Activated T-cell treated with anti-CD3 and anti-CD28 coated beads for 48 hours (primary cell): Measurements from ENCODE around the gene PROX2.

Source experiments
- DNase-seq: peaks from one replicate; pipeline ENCODE4 v3.0.0-alpha.2; 2020; ENCODE audit warnings: low read depth

Gene PROX2

DNA sequence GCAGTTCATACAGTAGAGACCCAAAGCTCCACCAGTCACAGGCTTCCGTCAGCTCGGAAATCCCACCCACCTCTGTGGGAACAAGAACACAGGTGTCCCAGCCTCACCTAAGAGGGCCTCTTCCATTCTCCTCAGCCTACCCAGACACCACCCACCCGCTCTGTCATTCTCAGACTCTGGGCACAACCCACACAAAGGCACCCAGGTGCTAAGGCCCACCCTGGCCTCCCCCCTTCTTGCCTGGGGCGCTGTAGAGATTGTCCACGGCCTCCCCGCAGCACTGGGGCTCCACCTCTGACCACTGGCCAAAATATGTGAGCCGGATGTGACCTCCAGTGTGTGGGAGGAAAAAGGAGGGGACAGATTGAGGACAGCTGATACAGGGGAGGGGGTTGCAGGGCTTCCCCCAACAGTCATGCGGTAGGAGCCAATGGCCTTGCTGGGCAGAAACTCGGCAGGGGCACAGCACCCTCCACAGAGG, 33.0 kb upstream of the PROX2 start:
- DNase-seq, result no peak

DNA sequence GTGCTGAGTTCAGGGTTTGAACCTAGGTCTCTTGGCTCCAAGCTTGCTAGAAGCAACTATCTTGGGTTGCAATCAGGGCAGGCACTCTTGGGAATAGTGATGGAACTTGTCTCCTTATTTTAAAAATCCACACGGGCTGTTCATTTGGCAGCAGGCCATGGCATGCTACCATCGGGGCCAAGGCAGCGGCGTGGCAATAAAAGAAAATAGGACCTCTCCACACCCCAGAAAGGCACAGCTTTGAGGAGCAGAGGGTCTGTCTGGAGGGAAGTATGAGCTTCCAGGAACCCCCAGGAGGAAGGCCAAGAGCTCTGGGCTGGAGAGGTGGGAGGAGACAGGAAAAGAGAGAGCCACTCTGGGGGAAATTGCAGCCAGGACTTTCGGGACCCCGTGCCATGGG, 31.8 kb upstream of the PROX2 start:
- no peak for DNase-seq

DNA sequence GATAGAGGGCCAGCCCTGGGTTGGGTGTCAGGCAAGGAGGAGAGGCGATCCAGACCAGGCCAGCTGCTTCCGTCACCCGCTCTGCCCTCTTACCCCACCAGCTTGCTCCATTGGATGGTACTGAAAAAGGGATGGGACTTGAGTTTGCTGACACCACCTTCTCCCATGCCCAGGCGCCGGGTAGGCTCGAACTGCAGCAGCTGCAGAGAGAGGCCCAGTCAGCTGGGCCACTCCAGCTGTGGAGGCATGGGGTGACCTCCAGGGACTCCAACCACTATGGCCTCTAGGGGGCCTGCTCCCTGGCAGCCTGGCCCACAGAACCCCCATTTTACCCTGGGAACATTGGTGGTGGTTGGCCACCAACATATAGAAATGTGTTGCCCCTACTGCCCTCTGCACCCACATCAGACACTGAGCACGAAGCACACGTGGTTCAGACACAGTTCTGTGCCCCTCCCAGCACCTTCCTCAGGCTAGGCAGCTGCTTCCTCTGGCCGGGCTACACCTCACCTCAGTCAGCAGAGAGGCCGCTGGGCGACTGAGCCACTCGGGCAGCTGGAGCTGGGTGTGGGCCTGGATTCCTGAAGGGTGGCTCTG, 31.1 kb upstream of the PROX2 start:
- no peak for DNase-seq

DNA sequence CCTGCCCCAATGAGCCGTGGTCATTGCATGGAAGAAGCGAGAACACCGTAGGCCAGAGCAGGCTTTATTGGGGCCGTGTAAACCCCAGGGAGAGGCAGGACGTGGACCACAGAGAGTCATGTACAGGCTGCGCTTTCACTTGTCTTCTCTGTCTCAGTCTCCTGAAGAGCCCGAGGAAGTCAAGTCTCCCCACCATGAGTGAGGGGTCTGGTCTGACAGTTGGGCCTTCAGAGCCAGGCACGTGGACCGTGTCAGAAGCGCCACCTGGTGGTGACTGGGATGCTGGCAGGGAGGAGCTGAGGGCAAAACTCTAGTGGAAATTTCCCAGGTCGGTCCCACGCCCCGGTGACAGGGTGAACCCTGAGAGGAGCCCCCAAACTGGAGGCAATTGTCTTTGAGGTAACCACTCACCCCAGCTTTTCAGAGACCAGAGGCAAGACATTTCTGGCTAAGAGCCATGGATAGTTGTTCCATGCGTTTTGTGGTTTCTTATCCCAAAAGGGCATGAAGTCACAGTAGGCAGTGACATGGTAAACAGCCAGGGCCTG, 29.7 kb upstream of the PROX2 start:
- peak; percentile 69 for DNase-seq

DNA sequence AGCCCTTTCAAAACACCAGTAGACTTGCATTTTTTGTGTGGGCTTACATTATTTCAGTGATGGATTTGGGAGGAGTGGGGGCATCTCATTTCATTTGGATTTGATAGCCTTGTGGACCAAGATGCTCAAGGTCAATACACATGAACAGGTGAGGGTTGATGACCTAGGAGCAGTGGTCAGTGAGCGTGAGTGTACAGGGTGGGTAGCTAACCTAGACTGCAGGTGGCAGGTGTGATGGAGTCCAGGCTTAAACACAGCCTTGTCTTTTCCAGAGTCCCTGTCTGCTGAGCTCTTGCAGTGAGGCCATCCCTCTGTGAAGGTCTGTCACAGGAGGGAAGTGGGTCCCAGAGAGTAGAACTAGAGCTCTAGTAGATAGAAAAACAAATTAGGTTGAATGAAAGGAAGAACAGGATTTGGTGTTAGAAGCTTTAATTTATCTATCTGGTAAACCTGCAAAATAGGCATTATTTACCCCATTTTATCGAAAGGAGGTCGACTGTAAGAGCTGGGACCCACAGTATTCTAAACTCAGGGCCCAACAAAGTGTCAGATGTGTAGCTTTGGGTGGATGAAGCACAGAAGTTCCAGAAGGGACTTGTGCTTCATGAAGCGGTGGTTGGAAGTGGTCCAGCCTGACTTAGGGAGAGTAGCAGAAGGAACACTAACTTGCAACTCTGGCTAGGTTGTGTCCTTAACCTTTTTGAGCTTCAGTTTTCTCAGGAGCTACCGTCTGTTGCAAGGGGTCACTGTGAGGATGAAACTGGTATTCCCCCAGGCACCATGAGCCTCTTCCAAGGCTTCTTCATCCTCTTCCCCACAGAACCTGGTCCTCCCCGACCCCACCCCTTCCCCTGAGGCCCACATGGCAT, 28.9 kb upstream of the PROX2 start:
- no peak for DNase-seq

DNA sequence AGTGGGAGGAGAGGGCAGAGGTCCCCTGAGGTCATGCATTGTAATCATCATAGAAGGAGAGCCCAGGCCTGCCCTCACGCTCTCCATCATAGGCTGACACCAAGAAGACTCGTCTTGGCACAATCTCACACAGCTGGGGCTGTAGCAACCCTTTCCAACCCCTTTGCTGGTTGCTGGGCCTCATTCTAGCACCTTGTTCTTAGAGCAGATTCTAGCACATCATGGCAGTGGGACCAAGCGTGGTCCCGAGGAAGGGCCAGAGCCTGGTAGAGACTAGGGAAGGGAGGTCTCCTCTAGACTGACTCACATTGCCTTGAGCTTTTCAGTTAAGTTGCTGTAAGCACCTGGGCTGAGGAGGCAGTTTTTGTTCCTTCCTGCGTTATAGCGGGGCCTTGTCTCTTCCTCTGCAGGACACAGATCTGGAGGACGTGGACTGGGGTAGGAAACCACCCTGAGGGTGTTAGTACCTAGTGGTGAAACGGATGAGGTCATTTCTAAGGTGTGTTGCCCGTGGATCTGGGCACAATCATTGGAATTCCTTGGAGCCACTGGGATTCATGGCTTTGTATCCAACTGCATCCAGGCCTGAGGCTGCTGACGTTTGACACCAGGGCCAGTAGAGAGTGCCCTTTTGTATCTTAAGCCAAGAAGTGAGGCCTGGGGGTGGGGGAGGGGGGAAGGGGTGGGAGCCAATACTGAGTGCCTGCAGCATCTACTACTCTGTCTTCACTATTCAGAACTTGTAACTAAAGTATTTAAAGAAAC, 27.2 kb upstream of the PROX2 start:
- no peak for DNase-seq

DNA sequence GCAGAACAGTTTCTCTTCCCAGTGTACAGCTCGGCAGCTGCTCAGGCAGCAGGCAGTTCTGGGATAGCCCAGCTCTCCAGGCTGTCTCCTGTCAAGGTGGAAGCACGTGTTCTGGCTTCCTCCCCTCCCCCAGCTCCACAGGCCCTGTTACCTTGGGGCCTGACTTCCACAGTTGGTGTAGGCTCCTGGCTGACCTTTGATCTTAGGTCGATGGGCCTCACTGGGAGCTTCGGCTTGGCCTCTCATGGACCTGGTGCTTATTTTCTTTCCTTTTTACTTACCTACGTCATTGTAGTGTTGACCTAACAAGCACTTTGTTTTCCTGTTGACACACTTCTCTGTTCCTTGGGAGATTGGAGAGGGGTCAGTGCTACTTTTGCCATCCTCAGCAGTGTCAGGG, 22.7 kb upstream of the PROX2 start:
- DNase-seq, result no peak

DNA sequence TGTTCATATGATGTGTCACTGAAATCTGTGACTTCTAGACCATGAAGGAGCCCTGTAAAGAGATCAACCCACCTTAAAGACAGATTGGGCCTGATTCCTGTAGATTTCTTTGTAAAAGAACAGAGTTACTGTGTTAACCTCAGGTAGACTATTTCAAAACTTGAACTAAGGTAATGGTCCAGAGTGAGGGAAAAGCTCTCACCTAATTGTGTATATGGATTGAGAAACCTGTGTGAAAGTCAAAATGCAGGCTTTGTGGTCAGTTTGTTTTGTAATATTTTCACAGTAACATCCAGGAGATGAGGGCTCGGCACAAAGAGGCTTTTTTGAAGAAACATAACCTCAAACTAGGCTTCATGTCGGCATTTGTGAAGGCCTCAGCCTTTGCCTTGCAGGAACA, 22.1 kb upstream of the PROX2 start:
- DNase-seq, result no peak

DNA sequence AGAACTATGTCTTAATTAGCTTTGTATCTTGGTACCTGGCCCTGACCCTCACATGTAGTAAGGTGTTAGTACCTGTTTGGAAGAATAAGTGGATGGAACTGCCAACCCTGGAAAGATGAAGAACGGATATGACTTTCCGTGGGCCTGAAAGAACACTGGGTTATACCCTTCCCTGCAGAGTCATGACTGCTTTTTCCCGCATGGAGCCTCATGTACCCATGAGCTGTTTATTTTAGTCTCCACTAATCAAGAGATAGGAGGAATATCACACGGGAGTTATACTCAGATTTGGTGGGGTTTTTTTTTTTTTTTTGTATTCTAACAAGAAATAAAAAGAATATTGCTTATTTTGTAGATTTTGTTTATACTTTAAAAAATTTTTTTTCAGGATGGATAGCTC, 21.7 kb upstream of the PROX2 start:
- no peak for DNase-seq

DNA sequence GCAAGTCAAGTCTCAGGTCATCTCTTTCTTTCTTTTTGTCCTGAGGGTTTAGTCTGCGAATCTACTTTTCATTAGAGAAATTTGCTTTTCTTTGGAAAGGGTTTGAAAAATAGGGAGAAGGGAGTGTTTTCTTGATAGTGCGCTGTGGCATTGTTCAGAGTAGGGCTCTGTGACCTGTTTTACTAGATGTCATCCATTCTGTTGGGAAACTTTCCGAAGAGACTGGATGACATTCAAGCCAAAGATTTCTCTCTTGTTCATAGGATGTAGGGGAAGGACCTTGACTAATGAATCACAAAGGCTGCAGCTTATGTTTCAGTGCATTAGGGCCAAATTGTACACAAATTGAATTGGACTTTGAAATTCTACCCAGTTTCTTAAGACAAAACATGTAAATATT, 20.5 kb upstream of the PROX2 start:
- DNase-seq, result no peak

DNA sequence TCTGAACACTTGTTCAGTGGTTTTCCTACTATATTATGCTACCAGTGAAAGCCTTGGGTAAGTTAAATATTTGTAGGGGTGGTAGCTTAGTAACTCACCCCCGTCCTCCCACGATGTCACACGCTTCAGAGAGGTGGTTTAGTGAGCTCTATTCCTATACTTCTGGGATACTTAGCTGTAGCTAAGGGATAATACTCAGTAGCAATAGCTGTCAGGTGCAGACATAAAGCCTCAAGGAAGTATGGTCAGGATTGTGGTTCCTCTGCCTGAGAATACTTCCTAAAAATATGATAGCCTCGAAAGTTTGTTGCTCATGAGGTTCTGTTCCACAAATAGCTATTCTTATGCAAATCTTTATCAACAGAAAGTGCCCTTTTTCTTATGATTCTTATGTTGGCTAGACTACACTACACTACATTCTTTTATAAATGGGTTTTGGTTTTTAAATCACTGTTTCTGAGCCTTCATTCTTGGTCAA, 17.7 kb upstream of the PROX2 start:
- DNase-seq, result no peak

DNA sequence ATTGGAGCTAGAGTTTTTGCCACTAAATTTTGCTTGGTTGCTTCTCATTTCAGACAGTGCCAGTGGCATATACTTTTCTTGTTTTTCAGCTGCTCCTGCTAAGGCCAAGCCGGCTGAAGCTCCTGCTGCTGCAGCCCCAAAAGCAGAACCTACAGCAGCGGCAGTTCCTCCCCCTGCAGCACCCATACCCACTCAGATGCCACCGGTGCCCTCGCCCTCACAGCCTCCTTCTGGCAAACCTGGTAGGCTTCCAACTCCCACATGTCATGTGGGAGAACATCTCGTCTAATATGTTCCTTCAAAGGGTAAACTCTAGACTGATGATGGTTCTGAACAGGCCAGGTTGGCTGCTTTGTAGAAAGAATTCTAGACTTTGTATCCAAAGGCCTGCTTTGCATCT, 16.8 kb upstream of the PROX2 start:
- no peak for DNase-seq

DNA sequence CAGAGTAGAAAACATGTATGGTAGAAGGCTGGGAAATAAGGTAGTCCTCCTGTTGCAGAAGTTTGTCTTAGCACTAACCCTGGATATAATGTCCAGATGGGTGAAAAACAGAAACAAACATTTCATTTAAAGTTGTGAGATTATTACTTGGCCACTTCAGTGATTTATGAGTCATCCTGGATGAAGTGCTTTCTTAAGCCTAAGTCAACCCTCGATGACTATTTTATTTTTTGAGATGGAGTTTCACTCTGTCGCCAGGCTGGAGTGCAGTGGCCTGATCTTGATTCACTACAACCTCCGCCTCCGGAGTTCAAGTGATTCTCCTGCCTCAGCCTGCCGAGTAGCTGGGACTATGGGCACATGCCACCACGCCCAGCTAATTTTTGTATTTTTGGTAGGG, 15.9 kb upstream of the PROX2 start:
- no peak for DNase-seq

DNA sequence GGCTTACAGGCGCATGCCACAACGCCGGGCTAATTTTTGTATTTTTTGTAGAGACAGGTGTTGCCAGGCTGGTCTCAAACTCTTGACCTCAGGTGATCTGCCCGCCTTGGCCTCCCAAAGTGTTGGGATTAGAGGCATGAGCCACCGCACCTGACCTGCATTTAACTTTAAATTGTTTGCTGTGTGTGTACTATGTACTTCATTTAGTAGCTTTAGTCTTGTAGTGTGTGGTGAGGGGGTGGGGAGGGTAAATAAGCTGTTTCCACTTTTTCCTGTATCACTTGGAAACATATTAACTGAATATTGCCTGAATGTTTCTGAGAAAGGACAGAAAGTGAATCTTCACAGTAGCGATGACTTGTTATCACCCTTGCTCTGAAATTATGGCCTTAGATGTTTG, 14.3 kb upstream of the PROX2 start:
- no peak for DNase-seq

DNA sequence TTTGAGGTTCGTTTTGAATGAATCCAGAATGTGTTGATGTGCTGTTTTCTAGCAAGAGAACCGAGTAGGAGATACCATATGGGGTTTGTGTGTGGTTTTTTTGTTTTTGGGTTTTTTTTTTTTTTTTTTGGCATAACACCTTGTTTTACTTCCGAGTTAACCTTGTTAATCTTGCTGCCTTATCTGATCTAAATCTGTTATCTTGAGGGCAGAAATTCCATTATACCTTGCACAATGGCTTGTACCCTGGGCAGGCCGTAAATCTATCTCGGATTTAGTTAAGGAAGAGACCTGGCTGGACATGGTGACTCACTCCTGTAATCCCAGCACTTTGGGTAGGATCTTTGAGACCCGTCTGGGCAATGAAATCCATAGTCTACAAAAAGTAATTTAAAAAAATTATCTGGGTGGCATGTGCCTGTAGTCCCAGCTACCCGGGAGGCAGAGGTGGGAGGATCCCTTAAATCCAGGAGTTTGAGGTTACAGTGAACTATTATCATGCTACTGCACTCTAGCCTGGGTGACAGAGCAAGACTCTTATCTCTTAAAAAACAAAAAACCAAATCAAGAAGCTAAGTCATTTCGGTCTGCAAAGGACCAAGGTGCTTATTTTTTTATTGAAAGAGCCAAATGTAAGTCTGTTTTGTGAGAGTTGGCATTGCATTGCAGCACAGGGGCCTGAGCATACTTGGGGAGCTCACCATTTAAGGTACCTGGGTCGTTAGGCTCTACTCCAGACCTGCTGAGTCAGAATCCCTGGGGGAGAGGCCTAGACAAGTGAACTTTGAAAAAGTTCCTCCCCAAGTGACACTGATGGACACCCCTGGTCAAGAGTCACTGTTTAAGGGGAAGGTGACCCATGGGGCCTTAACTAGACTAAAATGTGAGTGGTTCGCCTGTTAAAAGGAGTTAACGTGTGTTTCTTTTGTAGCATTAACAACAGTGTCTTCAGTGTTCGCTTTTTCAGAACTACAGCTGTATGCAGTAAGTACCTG, 12.5 kb upstream of the PROX2 start:
- no peak for DNase-seq

DNA sequence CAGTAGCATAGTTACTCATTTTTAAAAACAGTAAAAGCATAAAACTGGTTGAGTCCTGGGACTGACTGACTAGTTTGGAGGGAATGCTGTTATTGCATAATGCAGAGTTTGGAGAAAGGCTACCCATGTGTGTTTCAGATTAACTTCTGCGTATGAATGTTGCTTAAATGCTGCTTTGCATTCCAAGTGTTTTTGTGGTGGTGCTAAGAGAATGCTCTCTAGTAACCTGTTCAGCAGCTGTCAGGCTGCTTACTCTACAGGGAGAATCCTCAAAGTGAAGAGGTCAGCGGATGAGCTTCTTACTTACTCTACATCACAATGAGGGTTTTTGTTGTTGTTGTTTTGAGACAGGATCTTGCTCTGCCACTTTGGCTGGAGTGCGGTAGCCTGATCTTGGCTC, 10.1 kb upstream of the PROX2 start:
- no peak for DNase-seq

DNA sequence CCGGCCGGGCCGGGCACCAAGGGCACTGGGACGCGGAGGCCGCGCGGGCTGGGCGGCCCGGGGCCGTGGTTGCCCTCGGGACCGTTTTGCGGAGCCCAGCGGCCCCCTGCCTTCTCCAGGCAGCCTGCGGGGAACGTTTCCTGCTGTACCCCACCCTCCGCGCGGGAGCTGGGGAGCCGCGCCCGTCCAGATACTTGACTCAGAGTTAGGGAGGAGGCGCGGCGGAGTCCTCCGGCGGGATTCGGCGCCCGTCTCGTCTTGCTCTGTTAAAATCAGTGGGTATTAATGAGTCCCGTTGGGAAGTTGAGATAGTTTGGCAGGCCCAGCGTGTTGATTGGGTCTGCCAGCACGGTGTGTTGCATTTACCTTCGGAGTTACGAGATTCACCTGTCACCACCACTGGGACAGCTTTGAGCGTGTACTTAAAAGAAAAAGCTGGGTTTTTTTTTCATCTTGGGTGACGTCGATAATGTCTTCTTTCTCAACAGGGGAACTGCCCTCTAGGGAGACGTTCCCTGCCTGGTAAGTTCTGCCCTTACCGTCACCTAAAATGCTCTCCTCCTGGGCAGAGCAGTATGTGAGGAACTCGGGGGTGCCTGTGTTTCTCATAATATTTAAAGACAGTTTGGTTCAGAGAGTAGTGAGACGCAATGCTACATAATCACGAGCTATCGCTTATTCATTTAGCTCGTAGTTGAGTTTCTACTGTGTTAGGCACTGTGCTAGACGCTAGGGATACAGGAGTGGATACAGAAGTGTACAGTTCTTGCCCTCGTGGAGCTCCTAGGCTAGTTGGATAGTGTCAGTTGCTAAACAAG, 6.4 kb upstream of the PROX2 start:
- DNase-seq, result no peak

DNA sequence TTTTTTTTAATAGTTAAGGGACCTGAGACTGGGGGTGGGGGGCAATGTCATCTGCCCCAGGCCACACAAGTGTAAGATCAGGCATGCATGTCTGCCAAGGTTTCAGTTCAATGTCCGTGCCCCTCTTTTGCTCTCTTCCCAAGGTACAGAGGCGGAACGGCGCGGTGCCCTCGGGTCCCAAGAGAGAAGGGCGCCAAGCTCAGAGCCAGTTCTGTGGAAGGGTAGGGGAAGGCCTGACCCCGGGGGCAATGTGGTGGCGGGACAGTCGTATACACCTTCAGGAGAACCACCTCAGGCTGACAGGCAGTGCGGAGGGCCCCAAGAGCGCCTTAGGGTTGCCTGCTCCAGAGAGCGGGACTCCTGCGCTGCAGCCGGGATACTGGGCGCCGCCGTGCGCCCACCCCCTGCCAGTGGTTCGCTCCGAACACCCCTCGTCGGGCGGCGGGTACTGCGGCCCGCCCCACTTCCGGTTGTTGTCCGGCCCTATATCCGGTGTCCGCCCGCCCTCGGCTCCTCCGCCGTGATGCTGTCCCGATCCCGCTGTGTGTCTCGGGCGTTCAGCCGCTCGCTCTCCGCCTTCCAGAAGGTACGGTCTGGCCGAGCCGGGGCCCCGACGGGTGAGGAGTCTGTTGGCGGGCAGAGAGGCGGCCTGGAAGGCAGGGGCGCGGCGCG, 5.6 kb upstream of the PROX2 start, which contains the start of gene DLST:
TSS of gene DLST (plus strand) at position 486 of the 672 bp plus-strand sequence. CDS start at position 524, 38 bp downstream.
- DNase-seq, result peak; percentile 90

DNA sequence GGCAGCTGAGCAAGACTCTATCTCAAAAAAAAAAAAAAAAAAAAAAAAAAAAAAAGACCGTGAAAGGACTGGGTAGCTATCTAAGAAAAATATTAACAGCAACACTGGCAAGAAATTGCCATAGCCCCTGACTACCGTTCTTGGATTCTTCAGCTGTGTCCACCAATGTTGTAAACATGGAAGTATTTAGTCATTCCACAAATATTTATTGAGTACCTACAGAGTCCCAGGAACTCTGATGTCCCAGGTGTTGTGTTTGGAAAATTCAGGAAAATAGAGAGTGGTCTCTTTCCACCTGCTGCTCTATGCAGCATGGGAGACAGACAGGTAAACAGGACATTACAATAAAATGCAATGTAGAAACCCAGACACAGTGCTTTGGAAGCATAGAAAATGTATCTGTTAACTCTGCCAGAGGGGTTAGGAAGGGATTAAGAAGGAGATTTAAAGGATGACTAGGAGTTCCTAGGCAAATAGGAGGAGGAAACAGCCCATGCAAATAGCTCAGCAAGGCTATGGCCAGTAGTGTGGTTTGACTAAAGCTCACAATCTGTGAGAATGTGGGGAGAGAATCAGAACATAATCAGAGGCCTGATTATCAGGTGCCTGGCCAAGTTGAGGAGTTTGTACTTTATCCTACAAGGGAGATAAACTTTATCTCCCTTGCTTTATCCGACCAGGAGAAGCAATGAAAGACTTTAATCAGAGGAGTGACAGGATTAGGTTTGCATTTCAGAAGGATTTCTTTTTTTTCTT, 3.7 kb upstream of the PROX2 start:
- no peak for DNase-seq
